Activated CD4-positive, alpha-beta T cell treated with anti-CD3 and anti-CD28 coated beads, Interleukin-2, amount 10 ng/mL, durations not matched to agents 7 days and 5 days (primary cell): Measurements from ENCODE around the gene IGFALS. TPM values are rescaled to one million over a fixed set of nuclear protein-coding genes. Genes with fewer than 3 reads are reported as not detected.

Experiments
- CTCF ChIA-PET: fragments of 350-600 bp; sonication (Branson Sonifier 250); formaldehyde crosslinking; loops from one replicate; lab custom pipeline; 2021; ENCODE audit warnings: antibody characterized with exemption; lab: Charles Lee
- POLR2A ChIA-PET: fragments of 350-600 bp; sonication (Branson Sonifier 250); formaldehyde crosslinking; loops from one replicate; lab custom pipeline; 2021; ENCODE audit warnings: antibody characterized with exemption; lab: Charles Lee
- DNase-seq: peaks from one replicate; pipeline ENCODE4 v3.0.0-alpha.2; 2020
- H3K27ac Mint-ChIP-seq: one replicate; pipeline ENCODE4 v1.8.0; 2021; ENCODE audit warnings: mild to moderate bottlenecking, moderate library complexity, mixed read lengths
- H3K27me3 Mint-ChIP-seq: one replicate; pipeline ENCODE4 v1.8.0; 2021; ENCODE audit warnings: mixed read lengths
- H3K36me3 Mint-ChIP-seq: one replicate; pipeline ENCODE4 v1.8.0; 2021; ENCODE audit warnings: low read depth, mixed read lengths
- H3K4me1 Mint-ChIP-seq: one replicate; pipeline ENCODE4 v1.8.0; 2021; ENCODE audit warnings: mixed read lengths
- H3K4me3 Mint-ChIP-seq: one replicate; pipeline ENCODE4 v1.8.0; 2021; ENCODE audit warnings: mild to moderate bottlenecking, moderate library complexity, mixed read lengths
- H3K9me3 Mint-ChIP-seq: one replicate; pipeline ENCODE4 v1.8.0; 2021; ENCODE audit warnings: mixed read lengths
- total RNA-seq, 2 experiments: library from RNA; stranded (reverse); gene quantifications; one replicate each; pipeline ENCODE4 v1.2.3, GENCODE V29; 2021

Gene IGFALS
- total RNA-seq, 2 experiments from 2014 or later: 0.15 TPM; not detected in 1

GRCh38 chr16:1762196-1762878 is 31.2 kb downstream of the IGFALS start:
- H3K4me3 Mint-ChIP-seq: no peak overlapping the region
- CTCF ChIA-PET: interaction anchor here (0.9 kb wide), 2 partner anchors 21 to 167 kb away, joined by 3 read pairs; partner anchors contain the start of genes NUBP2 and SPSB3
- H3K4me1 Mint-ChIP-seq: peaks cover 11% of the 10 kb centered on the region
- POLR2A ChIA-PET: no interaction called here
- DNase-seq: no peak
- H3K9me3 Mint-ChIP-seq: no peaks in the 10 kb centered on the region
- peaks cover 8% of the 10 kb centered on the region for H3K36me3 Mint-ChIP-seq
- no peaks in the 10 kb centered on the region for H3K27me3 Mint-ChIP-seq
- H3K27ac Mint-ChIP-seq: no peak overlapping the region

GRCh38 chr16:1761751-1762150 is 31.8 kb downstream of the IGFALS start:
- Mint-ChIP-seq H3K27me3 (no peaks in the 10 kb centered on the region), H3K36me3 (peaks cover 8% of the 10 kb centered on the region), H3K27ac (peak overlapping the region; percentile 60), H3K4me1 (peaks cover 17% of the 10 kb centered on the region), H3K4me3 (no peak overlapping the region), H3K9me3 (no peaks in the 10 kb centered on the region)
- ChIA-PET POLR2A (no interaction called here), CTCF (no interaction called here)
- DNase-seq: no peak

GRCh38 chr16:1760911-1761310 is 32.6 kb downstream of the IGFALS start:
- H3K4me3 Mint-ChIP-seq: no peak overlapping the region
- CTCF ChIA-PET: interaction anchor here (0.6 to 1.4 kb wide), 3 partner anchors 10 to 77 kb away, joined by 3 read pairs; partner anchors contain the start of gene MAPK8IP3
- POLR2A ChIA-PET: no interaction called here
- no peak overlapping the region for H3K27ac Mint-ChIP-seq
- no peaks in the 10 kb centered on the region for H3K9me3 Mint-ChIP-seq
- no peak for DNase-seq
- peaks cover 8% of the 10 kb centered on the region for H3K36me3 Mint-ChIP-seq
- no peaks in the 10 kb centered on the region for H3K27me3 Mint-ChIP-seq
- H3K4me1 Mint-ChIP-seq: peaks cover 22% of the 10 kb centered on the region

- POLR2A ChIA-PET: no interaction called here
- CTCF ChIA-PET: interaction anchor here (1.3 to 1.4 kb wide), 2 partner anchors 36 to 53 kb away, joined by 3 to 6 read pairs; partner anchors contain the start of gene MAPK8IP3
- H3K36me3 Mint-ChIP-seq: peaks cover 10% of the 10 kb centered on the region
Observed at GRCh38 chr16:1759511-1759910, 34.0 kb downstream of the IGFALS start.

GRCh38 chr16:1758923-1759322 is 34.6 kb downstream of the IGFALS start:
- ChIA-PET CTCF (interaction anchor here (0.7 to 1.3 kb wide), 2 partner anchors 12 to 35 kb away, joined by 3 to 6 read pairs; no protein-coding TSS in a partner anchor), POLR2A (no interaction called here)
- H3K27ac Mint-ChIP-seq: peak overlapping the region; percentile 76
- H3K4me1 Mint-ChIP-seq: peaks cover 23% of the 10 kb centered on the region
- H3K4me3 Mint-ChIP-seq: no peak overlapping the region
- no peak for DNase-seq
- H3K27me3 Mint-ChIP-seq: no peaks in the 10 kb centered on the region
- H3K36me3 Mint-ChIP-seq: peaks cover 10% of the 10 kb centered on the region
- H3K9me3 Mint-ChIP-seq: no peaks in the 10 kb centered on the region

More at GRCh38 chr16:1759511-1759910, 34.0 kb downstream of the IGFALS start:
- peaks cover 23% of the 10 kb centered on the region for H3K4me1 Mint-ChIP-seq
- no peak overlapping the region for H3K27ac Mint-ChIP-seq
- H3K27me3 Mint-ChIP-seq: no peaks in the 10 kb centered on the region
- no peak overlapping the region for H3K4me3 Mint-ChIP-seq
- H3K9me3 Mint-ChIP-seq: no peaks in the 10 kb centered on the region
- DNase-seq: no peak

- Mint-ChIP-seq H3K27ac (peak overlapping the region; percentile 88), H3K9me3 (no peaks in the 10 kb centered on the region), H3K4me1 (peaks cover 23% of the 10 kb centered on the region), H3K4me3 (no peak overlapping the region), H3K36me3 (peaks cover 10% of the 10 kb centered on the region), H3K27me3 (no peaks in the 10 kb centered on the region)
- CTCF ChIA-PET: interaction anchor here (0.7 to 1.3 kb wide), 2 partner anchors 13 to 34 kb away, joined by 3 to 6 read pairs; no protein-coding TSS in a partner anchor
- POLR2A ChIA-PET: no interaction called here
- DNase-seq: no peak
Observed at GRCh38 chr16:1757714-1758461, 35.6 kb downstream of the IGFALS start.

GRCh38 chr16:1754204-1754603 is 39.3 kb downstream of the IGFALS start:
- Mint-ChIP-seq H3K27me3 (no peaks in the 10 kb centered on the region), H3K4me3 (no peak overlapping the region), H3K9me3 (no peaks in the 10 kb centered on the region), H3K27ac (no peak overlapping the region), H3K36me3 (peaks cover 7% of the 10 kb centered on the region), H3K4me1 (peaks cover 23% of the 10 kb centered on the region)
- ChIA-PET POLR2A (no interaction called here), CTCF (interaction anchor here (1.2 kb wide), 1 partner anchor 10 kb away, joined by 3 read pairs; no protein-coding TSS in a partner anchor)
- DNase-seq: no peak

GRCh38 chr16:1752853-1753252 is 40.7 kb downstream of the IGFALS start:
- H3K9me3 Mint-ChIP-seq: no peaks in the 10 kb centered on the region
- no peak for DNase-seq
- peaks cover 7% of the 10 kb centered on the region for H3K36me3 Mint-ChIP-seq
- ChIA-PET CTCF (no interaction called here), POLR2A (no interaction called here)
- H3K27ac Mint-ChIP-seq: no peak overlapping the region
- peaks cover 16% of the 10 kb centered on the region for H3K4me1 Mint-ChIP-seq
- H3K4me3 Mint-ChIP-seq: no peak overlapping the region
- H3K27me3 Mint-ChIP-seq: no peaks in the 10 kb centered on the region

GRCh38 chr16:1751946-1752345 is 41.6 kb downstream of the IGFALS start:
- Mint-ChIP-seq H3K27me3 (no peaks in the 10 kb centered on the region), H3K4me1 (peaks cover 8% of the 10 kb centered on the region), H3K36me3 (peaks cover 9% of the 10 kb centered on the region), H3K4me3 (no peak overlapping the region), H3K27ac (no peak overlapping the region), H3K9me3 (no peaks in the 10 kb centered on the region)
- ChIA-PET CTCF (interaction anchor here (0.9 to 1.2 kb wide), 2 partner anchors 8 to 19 kb away, joined by 3 read pairs; no protein-coding TSS in a partner anchor), POLR2A (no interaction called here)
- DNase-seq: no peak

GRCh38 chr16:1749152-1750117 is 44.1 kb downstream of the IGFALS start:
- no peaks in the 10 kb centered on the region for H3K27me3 Mint-ChIP-seq
- no peaks in the 10 kb centered on the region for H3K9me3 Mint-ChIP-seq
- H3K27ac Mint-ChIP-seq: no peak overlapping the region
- peaks cover 7% of the 10 kb centered on the region for H3K36me3 Mint-ChIP-seq
- H3K4me1 Mint-ChIP-seq: no peaks in the 10 kb centered on the region
- DNase-seq: no peak
- H3K4me3 Mint-ChIP-seq: no peak overlapping the region
- ChIA-PET POLR2A (no interaction called here), CTCF (interaction anchor here (0.7 to 1.6 kb wide), 2 partner anchors 10 to 43 kb away, joined by 3 read pairs; partner anchors contain the start of gene MAPK8IP3)

- Mint-ChIP-seq H3K27ac (no peak overlapping the region), H3K4me3 (no peak overlapping the region), H3K4me1 (no peaks in the 10 kb centered on the region), H3K9me3 (no peaks in the 10 kb centered on the region), H3K27me3 (no peaks in the 10 kb centered on the region), H3K36me3 (peaks cover 9% of the 10 kb centered on the region)
- ChIA-PET POLR2A (no interaction called here), CTCF (no interaction called here)
- DNase-seq: no peak
Observed at GRCh38 chr16:1747934-1748333, 45.6 kb downstream of the IGFALS start.

- H3K36me3 Mint-ChIP-seq: peaks cover 6% of the 10 kb centered on the region
- no peaks in the 10 kb centered on the region for H3K4me1 Mint-ChIP-seq
- H3K9me3 Mint-ChIP-seq: no peaks in the 10 kb centered on the region
- no peaks in the 10 kb centered on the region for H3K27me3 Mint-ChIP-seq
- ChIA-PET CTCF (no interaction called here), POLR2A (no interaction called here)
- no peak overlapping the region for H3K4me3 Mint-ChIP-seq
- H3K27ac Mint-ChIP-seq: no peak overlapping the region
- DNase-seq: no peak
Observed at GRCh38 chr16:1746693-1747195, 46.8 kb downstream of the IGFALS start.
